GM12864 (cell line): ENCODE results near the gene DSCAM.

Source experiments
- DNase-seq: peaks from one replicate; pipeline ENCODE4 v3.0.0-alpha.2; 2011; ENCODE audit warnings: low read depth
- H3K4me3 ChIP-seq: 2 replicates; pipeline ENCODE4 v1.5.1; 2011; ENCODE audit warnings: mild to moderate bottlenecking, low read depth, low read length, control low read depth
- CTCF ChIP-seq: IDR thresholded peaks from 2 replicates; pipeline ENCODE4 v1.5.1; 2011; ENCODE audit warnings: low read depth, mild to moderate bottlenecking, moderate library complexity, low read length, control low read depth, inconsistent platforms; ENCODE audit errors: missing control alignments

DSCAM gene

DNA sequence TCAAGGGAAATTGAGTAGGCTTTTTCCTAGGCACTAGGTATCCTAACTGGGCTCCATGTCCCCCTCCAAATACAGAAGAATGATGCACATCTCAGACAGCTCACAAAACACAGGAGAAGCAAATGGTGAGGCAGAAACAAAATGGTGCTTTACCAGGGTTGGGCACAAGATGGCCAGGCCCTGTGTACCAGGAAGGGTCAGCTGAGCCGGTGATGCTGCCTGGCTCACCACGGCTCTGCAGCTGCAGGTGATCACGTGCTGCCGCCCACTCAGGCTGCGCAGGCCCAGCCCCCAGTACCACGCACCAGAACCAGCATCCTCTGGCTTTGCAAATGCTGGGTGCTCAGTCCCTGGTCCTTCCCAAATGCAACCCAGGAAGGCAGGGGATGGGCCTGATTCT is 993 bp upstream of the DSCAM start:
- DNase-seq = no peak
- no peak for TF ChIP-seq CTCF
- H3K4me3 ChIP-seq = no peak overlapping the region

- no peak for DNase-seq
- no peak for TF ChIP-seq CTCF
- H3K4me3 ChIP-seq = no peak overlapping the region
Measured at GRCh38 chr21:40846103-40846502, 855 bp downstream of the DSCAM start.

- DNase-seq = no peak
- no peak for TF ChIP-seq CTCF
- H3K4me3 ChIP-seq = no peak overlapping the region
Measured at GRCh38 chr21:40845441-40845995, 1.4 kb downstream of the DSCAM start.

DNA sequence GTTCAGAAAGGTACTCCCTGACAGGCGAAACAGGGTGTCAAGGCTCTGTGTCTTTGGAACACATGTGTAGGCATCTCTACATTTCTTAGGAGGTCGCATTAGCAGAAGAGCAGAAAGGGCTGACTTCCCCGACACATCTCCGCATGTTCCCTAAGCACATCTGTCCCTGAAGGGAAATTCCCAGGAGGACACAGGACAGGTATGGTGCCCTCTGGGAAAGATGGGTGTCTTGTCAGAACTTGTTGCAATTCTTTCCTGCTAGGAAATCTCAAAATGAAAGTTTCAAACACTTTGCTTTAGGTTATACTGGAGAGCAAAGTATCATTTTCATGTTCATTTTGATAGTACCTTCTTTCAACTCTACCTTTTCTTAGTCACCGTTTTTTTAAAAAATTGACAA is 2.0 kb downstream of the DSCAM start:
- no peak overlapping the region for H3K4me3 ChIP-seq

DNA sequence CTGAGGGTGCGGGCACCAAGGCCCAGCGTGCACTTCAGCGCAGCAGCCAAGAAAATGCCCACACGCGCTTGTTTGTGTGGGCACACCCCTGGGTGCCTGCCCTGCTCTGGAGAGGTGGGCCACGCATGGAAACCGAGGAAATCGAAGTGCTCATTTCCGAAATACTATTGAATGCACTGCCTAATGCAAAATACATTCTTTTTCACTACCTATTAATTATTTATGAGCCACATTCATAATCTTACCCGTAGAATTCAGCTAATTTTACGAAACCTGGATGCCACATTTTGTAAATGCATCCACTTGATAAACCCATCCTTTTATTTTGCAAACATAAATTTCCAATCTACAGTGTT is 4.8 kb downstream of the DSCAM start:
- no peak for DNase-seq
- H3K4me3 ChIP-seq = no peak overlapping the region
- no peak for TF ChIP-seq CTCF

More for the DNA sequence above, 2.0 kb downstream of the DSCAM start:
- TF ChIP-seq CTCF = no peak
- DNase-seq = no peak

GRCh38 chr21:40841524-40842196 is 5.3 kb downstream of the DSCAM start:
- TF ChIP-seq CTCF = no peak
- no peak overlapping the region for H3K4me3 ChIP-seq
- no peak for DNase-seq
